ENCODE data around the gene RPS6KC1. TPM values are rescaled to one million over a fixed set of nuclear protein-coding genes. Genes with fewer than 3 reads are reported as not detected.

Gene RPS6KC1
- total and polyA plus RNA-seq, 2 of the 4 experiments (the other 2 are of a cell fraction), result 7.9 to 23.7 TPM

- Histone ChIP-seq H2AK9ac (replicated peaks; ENCODE audit: low read depth, low read length, poor library complexity) (no peak overlapping the region), H3K4me3 (ENCODE audit: insufficient read depth, low read depth, low read length) (no peak overlapping the region), H4K5ac (ENCODE audit: low read depth, low read length) (no peak overlapping the region), H2BK5ac (ENCODE audit: low read depth, low read length, poor library complexity, severe bottlenecking) (no peak overlapping the region), H3K4me1 (ENCODE audit: control insufficient read depth, insufficient read depth, low read length) (no peaks in the 10 kb centered on the region), H2BK15ac (ENCODE audit: low read depth, low read length) (no peak overlapping the region), H2AFZ (replicated peaks; ENCODE audit: low read length, poor library complexity) (no peak overlapping the region), H3K9me3 (ENCODE audit: control insufficient read depth, insufficient read depth, low read length) (no peaks in the 10 kb centered on the region), H2BK120ac (ENCODE audit: low read depth, low read length) (no peak overlapping the region), H4K91ac (ENCODE audit: insufficient read depth, low read depth, low read length) (no peak overlapping the region), H3K23ac (ENCODE audit: low read depth, low read length) (no peak overlapping the region), H3K27me3 (ENCODE audit: control insufficient read depth, insufficient read depth, low read length) (no peaks in the 10 kb centered on the region), H4K8ac (ENCODE audit: low read depth in 2 of 2, low read length in 2 of 2) (no peak overlapping the region), H3K9ac (ENCODE audit: low read depth, low read length) (no peak overlapping the region), H3K4ac (ENCODE audit: low read depth, low read length) (no peak overlapping the region), H3K27ac (ENCODE audit: insufficient read depth, low read length) (no peak overlapping the region), H4K20me1 (ENCODE audit: insufficient read depth, low read length) (0 out of 2 replicates have a peak, but pooled peaks cover 3% of the 10 kb centered on the region), H2BK20ac (ENCODE audit: low read depth, low read length) (no peak overlapping the region), H3K79me1 (ENCODE audit: low read depth in 1 of 2, low read length in 2 of 2) (peaks cover 6 to 10% of the 10 kb centered on the region in 2 experiments; a peak in 3 of 4 replicates), H3K9me1 (ENCODE audit: insufficient read depth, low read length) (no peaks in the 10 kb centered on the region), H2AK5ac (ENCODE audit: low read depth, low read length) (no peak overlapping the region), H3K18ac (ENCODE audit: low read depth, low read length) (no peak overlapping the region), H3K4me2 (ENCODE audit: low read depth, low read length) (no peak overlapping the region), H3K56ac (ENCODE audit: extremely low read depth, insufficient read depth, low read length) (no peak overlapping the region), H3K36me3 (ENCODE audit: control insufficient read depth, insufficient read depth, low read length) (peaks cover 2% of the 10 kb centered on the region; the same call in 1 of the 2 replicates), H3K14ac (replicated peaks; ENCODE audit: low read depth, low read length) (no peak overlapping the region)
- in situ Hi-C loops (cut with MboI; ENCODE audit: low sequenced_read_pairs), result no loop called here
- TF ChIP-seq RCOR1 (IDR thresholded peaks at IDR 0.05; ENCODE audit: insufficient replicate concordance, low read length) (no peak), FOS (IDR thresholded peaks at IDR 0.05; ENCODE audit: low read depth, low read length) (no peak), MAZ (IDR thresholded peaks at IDR 0.05; ENCODE audit: borderline replicate concordance, low read depth, low read length) (no peak), BHLHE40 (IDR thresholded peaks at IDR 0.05; ENCODE audit: low read depth, low read length) (no peak), CEBPB (IDR thresholded peaks at IDR 0.05; ENCODE audit: low read depth, low read length) (no peak), MXI1 (IDR thresholded peaks at IDR 0.05; ENCODE audit: borderline replicate concordance, low read depth, low read length) (no peak)
- BruUV-seq (replicated peaks), result no TSS peak
- intact Hi-C loops (cut with micrococcal nuclease), result no loop called here
- DNase-seq (no peak), ATAC-seq (ENCODE audit: low read depth) (no peak)
- dilution Hi-C loops (cut with HindIII; ENCODE audit: low sequenced_read_pairs, unreplicated experiment), result no loop called here
- ChIA-PET CTCF (interaction anchor here (0.6 to 1.0 kb wide), 3 partner anchors 12 to 446 kb away, joined by 3 to 4 read pairs (median 3); no protein-coding TSS in a partner anchor), POLR2A (ENCODE audit: unreplicated experiment) (no interaction called here)
- no CpG with 5 or more reads among the region's 4 CpGs for WGBS, 2 experiments (ENCODE audit: extremely low coverage in 2 of 2, insufficient read length in 1 of 2)
Measured at GRCh38 chr1:213110349-213111300, 59.6 kb downstream of the RPS6KC1 start.
